Lower leg skin (tissue), 4 donors: ENCODE results near the gene KDM4D. TPM values are rescaled to one million over a fixed set of nuclear protein-coding genes. Genes with fewer than 3 reads are reported as not detected.

Source experiments
- DNase-seq, 2 donors: peaks; one replicate each; pipeline ENCODE4 v3.0.0-alpha.2; 2019; ENCODE audit warnings: low spot score in 2 of 2
- H3K4me3 ChIP-seq: fragments of 200-600 bp; sonication (generic); 2 replicates; pipeline ENCODE4 v1.5.1; 2017; ENCODE audit warnings: mild to moderate bottlenecking, low read depth; ENCODE audit not compliant: poor library complexity, severe bottlenecking
- POLR2A ChIP-seq, 2 donors: fragments of 450-650 bp; IDR thresholded peaks; one replicate each; pipeline ENCODE4 v1.6.1; 2016 to 2017; ENCODE audit warnings: antibody characterized with exemption in 2 of 2, mild to moderate bottlenecking in 1 of 2, moderate library complexity in 1 of 2
- WGBS, 2 donors: methylation state at CpG; one replicate each; pipeline ENCODE4 v1.1.5; 2018; 5-methylcytosine and 5-hydroxymethylcytosine counted together
- intact Hi-C: fragments of 100-400 bp; cut with DNase I; formaldehyde crosslinking; loops from one replicate; pipeline ENCODE4 v1.15.0; 2023; ENCODE audit warnings: low total_unique reads
- total RNA-seq, 4 donors: library from RNA; depleted of rRNA; stranded (reverse); fragments of >200 nt; gene quantifications; one replicate each; pipeline ENCODE4 v1.1.0, GENCODE V29; 2016
- TF ChIP-seq, protein P1 (sequence below), 3 donors: fragments of 450-650 bp; IDR thresholded peaks; one replicate each; pipeline ENCODE4 v1.5.1; 2016; ENCODE audit warnings: antibody characterized with exemption in 3 of 3, mild to moderate bottlenecking in 3 of 3, moderate library complexity in 2 of 3

KDM4D gene
- total RNA-seq, 4 donors from 2014 or later: 0.94 to 1.1 (median 1.0) TPM

DNA sequence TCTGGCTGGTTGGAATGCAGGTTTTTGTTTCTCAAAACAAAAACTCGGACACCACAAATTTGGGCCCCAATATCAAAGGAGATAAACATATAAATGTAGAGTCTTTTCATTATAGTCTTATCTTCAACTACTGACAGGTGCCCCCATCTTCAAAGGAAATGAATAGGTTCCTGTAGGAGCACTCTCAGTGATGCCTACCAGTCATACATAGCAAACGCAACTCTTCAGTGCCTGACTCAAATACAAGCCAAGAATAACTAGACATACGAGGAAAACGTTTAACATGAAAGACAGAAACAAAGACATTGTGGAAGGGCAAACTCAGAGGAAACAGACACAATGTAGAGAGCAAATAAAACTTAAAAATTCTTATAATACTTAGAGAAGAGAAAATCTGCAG lies 13.9 kb downstream of the KDM4D start:
- WGBS, 2 donors: 70 to 74% methylated on average over 4 of the region's 4 CpGs
- TF ChIP-seq POLR2A (IDR thresholded peaks at IDR 0.05): no peak
- TF ChIP-seq, protein P1, sequence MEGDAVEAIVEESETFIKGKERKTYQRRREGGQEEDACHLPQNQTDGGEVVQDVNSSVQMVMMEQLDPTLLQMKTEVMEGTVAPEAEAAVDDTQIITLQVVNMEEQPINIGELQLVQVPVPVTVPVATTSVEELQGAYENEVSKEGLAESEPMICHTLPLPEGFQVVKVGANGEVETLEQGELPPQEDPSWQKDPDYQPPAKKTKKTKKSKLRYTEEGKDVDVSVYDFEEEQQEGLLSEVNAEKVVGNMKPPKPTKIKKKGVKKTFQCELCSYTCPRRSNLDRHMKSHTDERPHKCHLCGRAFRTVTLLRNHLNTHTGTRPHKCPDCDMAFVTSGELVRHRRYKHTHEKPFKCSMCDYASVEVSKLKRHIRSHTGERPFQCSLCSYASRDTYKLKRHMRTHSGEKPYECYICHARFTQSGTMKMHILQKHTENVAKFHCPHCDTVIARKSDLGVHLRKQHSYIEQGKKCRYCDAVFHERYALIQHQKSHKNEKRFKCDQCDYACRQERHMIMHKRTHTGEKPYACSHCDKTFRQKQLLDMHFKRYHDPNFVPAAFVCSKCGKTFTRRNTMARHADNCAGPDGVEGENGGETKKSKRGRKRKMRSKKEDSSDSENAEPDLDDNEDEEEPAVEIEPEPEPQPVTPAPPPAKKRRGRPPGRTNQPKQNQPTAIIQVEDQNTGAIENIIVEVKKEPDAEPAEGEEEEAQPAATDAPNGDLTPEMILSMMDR (IDR thresholded peaks at IDR 0.05): no peak
- no peak for DNase-seq
- no peak overlapping the region for H3K4me3 ChIP-seq
- intact Hi-C loops: no loop called here

- no peak overlapping the region for H3K4me3 ChIP-seq
- intact Hi-C loops: no loop called here
- no peak for DNase-seq
- TF ChIP-seq, protein P1 (IDR thresholded peaks at IDR 0.05): no peak
- no peak for TF ChIP-seq POLR2A (IDR thresholded peaks at IDR 0.05)
- WGBS, 2 donors: 77 to 95% methylated on average over 1 of the region's 1 CpG
Measured at GRCh38 chr11:94988748-94989147, 15.2 kb downstream of the KDM4D start.

GRCh38 chr11:94993400-94993943 lies 20.0 kb downstream of the KDM4D start:
- TF ChIP-seq, protein P1 (IDR thresholded peaks at IDR 0.05): no peak
- TF ChIP-seq POLR2A (IDR thresholded peaks at IDR 0.05): no peak
- DNase-seq: no peak
- WGBS, 2 donors: 95 to 100% methylated on average over 2 of the region's 2 CpGs
- H3K4me3 ChIP-seq: no peak overlapping the region
- intact Hi-C loops: no loop called here

DNA sequence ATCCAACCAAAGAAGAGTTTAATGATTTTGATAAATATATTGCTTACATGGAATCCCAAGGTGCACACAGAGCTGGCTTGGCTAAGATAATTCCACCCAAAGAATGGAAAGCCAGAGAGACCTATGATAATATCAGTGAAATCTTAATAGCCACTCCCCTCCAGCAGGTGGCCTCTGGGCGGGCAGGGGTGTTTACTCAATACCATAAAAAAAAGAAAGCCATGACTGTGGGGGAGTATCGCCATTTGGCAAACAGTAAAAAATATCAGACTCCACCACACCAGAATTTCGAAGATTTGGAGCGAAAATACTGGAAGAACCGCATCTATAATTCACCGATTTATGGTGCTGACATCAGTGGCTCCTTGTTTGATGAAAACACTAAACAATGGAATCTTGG lies 23.9 kb downstream of the KDM4D start:
- no peak for DNase-seq
- WGBS, 2 donors: 90 to 95% methylated on average over 6 of the region's 6 CpGs
- intact Hi-C loops: no loop called here
- H3K4me3 ChIP-seq: no peak overlapping the region
- TF ChIP-seq, protein P1 (IDR thresholded peaks at IDR 0.05): no peak
- TF ChIP-seq POLR2A (IDR thresholded peaks at IDR 0.05): no peak

DNA sequence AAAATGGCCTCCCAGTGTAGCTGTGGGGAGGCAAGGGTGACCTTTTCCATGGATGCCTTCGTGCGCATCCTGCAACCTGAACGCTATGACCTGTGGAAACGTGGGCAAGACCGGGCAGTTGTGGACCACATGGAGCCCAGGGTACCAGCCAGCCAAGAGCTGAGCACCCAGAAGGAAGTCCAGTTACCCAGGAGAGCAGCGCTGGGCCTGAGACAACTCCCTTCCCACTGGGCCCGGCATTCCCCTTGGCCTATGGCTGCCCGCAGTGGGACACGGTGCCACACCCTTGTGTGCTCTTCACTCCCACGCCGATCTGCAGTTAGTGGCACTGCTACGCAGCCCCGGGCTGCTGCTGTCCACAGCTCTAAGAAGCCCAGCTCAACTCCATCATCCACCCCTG lies 24.8 kb downstream of the KDM4D start:
- intact Hi-C loops: no loop called here
- TF ChIP-seq, protein P1 (IDR thresholded peaks at IDR 0.05): no peak
- TF ChIP-seq POLR2A (IDR thresholded peaks at IDR 0.05): no peak
- WGBS, 2 donors: 95 to 96% methylated on average over 13 of the region's 13 CpGs
- DNase-seq: peak in 1 of 2 donors; percentile 68
- H3K4me3 ChIP-seq: no peak overlapping the region

DNA sequence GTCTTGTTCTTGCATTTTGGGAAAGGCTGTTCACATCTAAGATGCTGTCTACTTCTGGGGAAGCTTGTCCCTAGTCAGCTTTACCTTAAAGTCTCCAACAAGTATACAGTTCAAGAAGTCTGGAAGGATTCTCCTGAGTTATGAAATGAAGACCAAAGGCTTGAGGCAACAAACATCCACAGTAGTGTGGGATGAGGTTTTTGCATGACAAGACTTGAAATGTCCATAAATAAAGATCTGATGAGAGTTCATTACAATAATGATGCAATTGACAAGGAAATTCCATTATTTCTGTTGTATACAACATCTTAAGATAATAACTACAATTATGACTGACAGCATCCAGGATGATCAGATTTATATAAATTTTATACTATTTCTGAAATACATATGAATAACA lies 30.2 kb downstream of the KDM4D start:
- H3K4me3 ChIP-seq: no peak overlapping the region
- intact Hi-C loops: no loop called here
- TF ChIP-seq, protein P1 (IDR thresholded peaks at IDR 0.05): no peak
- TF ChIP-seq POLR2A (IDR thresholded peaks at IDR 0.05): no peak
- no peak for DNase-seq
